Stimulated activated naive CD4-positive, alpha-beta T cell (primary cell): ENCODE measurements around the gene AMPD2.
A peak's percentile ranks its signal among the peaks of the same experiment; 100 is the strongest.

Experiments used
- DNase-seq, 6 experiments: peaks; one replicate each; lab custom pipeline; 2025; lab: John Stamatoyannopoulos, UW

AMPD2 gene

DNA sequence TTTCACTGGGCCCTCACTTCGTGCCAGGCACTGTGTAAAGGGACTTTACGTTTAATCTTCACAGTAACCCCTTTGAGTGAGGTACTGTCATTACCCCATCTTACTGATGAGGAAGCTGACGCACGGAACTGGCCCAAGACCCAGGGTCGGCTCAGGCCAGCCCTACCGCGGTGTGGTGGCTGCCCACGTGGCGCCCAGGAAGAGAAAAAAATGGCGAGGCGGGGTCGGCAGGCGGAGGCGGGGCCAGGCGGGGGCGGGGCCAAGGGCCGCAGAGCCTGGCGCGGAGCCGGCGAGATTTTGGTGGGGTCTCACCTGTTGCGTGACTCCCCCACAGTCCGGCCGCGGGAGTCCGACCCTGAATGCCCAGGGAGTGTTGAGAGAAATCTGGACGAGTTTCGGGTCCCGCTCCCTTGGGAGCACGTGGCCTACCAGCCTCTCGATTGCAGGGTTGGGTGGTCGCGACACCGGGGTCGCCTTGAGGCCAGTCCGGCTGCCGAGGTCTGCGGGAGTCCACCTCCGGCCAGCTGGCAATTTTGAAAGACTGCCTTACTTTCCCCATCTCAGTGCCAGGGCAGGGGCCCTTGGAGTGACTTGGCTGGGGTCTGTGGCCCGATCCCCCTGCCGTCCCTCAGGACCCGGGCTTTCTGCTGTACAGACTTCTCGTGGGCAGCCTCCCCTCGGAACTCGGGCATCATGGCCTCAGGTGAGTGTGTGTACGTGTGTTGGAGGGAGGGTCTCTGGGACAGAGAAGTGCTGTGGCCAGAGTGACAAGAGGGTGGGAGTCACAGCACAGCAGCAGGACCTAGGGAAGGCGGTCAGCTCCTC lies at the start of gene AMPD2, which contains the start of gene GNAT2:
Gene AMPD2 (plus strand): TSS at position 262 of the 825 bp plus-strand sequence. CDS start 1,339 bp downstream, outside the sequence.
Gene GNAT2 (minus strand): TSS at position 41 of the 825 bp plus-strand sequence. CDS start 6,746 bp downstream, outside the sequence.
- DNase-seq = peak; percentile 34 to 65 (median 59)

DNA sequence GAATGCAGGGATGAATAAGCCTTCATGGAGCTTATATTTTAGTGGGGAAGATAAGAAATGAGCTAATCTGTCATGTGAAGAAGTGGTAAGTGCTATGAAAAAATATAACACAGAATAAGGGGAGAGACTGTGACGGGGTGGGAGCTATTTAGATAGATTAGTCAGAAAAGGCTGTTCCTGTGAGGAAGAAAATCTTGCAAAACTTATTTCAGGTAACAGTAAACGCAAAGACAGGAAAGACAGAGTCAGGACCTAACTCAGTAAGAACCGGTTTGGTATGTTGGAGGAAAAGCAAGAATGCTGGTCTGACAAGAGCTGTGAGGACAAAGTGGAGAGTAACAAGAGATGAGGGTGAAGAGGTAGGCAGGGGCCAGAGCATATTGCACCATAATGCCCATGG lies 49.2 kb upstream of the AMPD2 start:
- no peak for DNase-seq

GRCh38 chr1:109573785-109574184 lies 45.9 kb upstream of the AMPD2 start:
- no peak for DNase-seq

- DNase-seq = no peak
These were observed 40.6 kb upstream of the AMPD2 start for GRCh38 chr1:109578947-109579443.

DNA sequence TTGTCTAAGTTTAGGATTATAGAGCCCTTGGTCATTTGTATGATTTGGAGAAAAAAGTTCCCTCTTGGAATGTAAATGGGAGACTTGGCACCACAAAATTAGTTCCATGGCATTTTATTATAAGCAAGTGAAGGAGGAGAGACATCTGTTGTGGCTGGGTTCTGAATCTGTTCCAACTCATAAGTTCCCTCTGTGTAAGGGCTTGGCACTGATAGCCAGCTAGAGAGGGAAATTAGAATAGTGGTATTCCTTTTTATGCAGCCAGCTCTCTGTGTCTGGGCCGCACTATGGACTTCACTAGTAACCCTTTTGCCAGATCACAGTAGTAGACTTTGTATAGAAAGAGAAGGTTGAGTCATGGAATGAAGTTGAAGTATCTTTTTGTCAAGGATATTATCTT lies 40.1 kb upstream of the AMPD2 start:
- no peak for DNase-seq

DNA sequence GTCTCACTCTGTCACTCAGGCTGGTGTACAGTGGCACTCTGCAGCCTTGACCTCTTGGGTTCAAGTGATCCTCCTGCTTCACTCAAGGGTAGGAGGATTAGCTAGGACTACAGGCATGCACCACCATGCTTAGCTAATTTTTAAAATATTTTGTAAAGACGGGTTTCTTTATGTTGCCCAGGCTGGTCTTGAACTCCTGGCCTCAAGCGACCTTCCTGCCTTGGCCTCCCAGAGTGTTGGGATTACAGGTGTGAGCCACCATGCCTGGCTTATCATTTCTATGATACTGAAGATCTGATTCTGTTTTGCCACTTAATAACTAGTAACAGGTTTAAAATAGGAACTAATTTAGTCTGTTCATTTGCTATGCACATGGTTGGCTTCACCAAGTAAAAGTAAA lies 37.6 kb upstream of the AMPD2 start:
- DNase-seq = no peak

- DNase-seq = no peak
These were observed 34.9 kb upstream of the AMPD2 start for GRCh38 chr1:109584766-109585165.

DNA sequence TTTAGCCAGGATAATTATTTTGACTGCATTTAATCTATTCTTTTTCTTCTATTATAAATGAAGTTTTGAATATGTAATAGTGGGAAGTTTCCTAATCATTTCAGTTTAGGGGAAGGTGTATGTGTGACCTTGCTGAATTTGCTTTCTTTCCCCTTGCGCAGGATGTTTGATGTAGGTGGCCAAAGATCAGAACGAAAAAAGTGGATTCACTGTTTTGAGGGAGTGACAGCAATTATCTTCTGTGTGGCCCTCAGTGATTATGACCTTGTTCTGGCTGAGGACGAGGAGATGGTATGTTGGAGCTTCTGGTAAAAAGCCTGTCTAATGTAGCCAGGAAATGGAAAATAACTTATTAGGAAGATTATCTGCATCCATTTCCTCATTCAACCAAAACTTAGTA lies 33.6 kb upstream of the AMPD2 start:
- DNase-seq = no peak

DNA sequence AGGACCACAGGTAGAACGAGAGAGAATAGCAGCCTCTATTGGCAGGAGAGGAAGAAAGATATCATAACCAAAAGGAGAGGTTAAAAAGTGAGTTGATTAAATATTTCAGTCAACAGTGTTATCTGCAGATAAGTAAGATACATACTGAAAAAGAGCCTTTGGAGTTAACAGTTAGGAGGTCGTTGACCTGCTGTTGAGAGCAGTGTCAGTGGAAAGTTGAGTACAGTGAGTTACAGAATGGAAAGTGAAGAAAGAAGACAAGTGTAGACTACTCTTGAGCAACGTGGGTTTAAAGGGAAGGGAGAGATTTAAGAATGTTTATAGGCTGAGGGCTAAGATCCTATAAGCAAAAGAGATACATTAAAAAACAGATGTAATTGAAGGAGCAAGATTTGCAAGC lies 30.5 kb upstream of the AMPD2 start:
- DNase-seq = no peak

GRCh38 chr1:109589679-109590078 lies 30.0 kb upstream of the AMPD2 start:
- DNase-seq = no peak

DNA sequence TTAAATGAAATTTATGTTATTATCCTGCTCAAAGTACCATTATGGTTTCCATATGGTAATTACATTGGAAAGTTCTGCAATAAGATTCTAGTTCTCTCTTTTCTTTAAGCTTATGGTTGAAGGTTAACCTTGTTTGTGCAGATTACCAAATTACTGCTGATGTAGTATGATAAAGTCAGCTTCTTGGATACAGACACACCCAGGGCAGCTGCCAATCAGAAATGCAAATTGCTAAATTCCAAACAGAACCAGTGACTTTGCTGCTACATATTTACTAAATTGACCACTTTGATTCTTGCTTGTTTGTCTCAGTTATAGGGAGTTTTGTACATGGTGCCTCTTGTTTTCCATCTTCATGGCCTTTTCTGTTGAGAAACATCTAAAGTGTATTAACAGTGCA lies 26.7 kb upstream of the AMPD2 start:
- no peak for DNase-seq

GRCh38 chr1:109595531-109595930 lies 24.1 kb upstream of the AMPD2 start:
- DNase-seq = no peak

DNA sequence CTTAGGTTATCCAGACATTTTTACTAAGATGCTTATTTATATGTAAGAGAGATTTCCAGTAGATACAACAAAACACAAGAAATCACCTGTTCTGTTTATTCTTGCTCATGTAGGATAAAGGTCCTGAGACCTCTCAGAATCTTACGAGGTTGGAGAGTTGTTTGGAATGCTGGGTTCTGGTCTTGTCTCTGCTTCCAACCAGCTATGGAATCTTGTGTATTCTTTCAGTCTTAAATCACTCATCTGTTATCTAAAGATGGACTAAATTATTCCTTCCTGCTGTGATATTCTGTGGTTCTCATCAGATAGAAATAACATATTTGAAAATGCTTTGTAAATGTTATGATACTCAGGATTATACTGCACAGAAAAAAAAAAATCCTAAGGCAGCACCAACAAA lies 21.5 kb upstream of the AMPD2 start:
- DNase-seq = no peak

DNA sequence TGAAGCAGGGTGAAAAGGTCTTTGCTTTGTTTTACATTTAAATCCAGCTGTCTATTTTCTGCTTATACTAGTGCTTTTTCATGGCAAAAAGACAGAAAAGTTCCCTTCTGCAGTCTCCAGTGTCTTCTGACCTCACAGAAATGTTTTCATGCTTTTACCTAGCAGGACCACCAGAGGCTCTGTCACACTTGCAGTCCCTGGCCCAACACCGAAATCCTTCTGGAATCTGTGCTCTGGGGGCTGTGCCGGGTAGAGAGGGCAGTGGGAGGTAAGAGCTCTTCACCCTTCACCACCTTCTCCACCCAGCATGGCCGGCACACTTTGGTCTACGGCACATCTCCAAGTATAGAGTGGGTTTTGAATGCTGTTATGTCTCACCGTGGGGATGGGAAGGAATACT lies 21.0 kb upstream of the AMPD2 start:
- DNase-seq = no peak

DNA sequence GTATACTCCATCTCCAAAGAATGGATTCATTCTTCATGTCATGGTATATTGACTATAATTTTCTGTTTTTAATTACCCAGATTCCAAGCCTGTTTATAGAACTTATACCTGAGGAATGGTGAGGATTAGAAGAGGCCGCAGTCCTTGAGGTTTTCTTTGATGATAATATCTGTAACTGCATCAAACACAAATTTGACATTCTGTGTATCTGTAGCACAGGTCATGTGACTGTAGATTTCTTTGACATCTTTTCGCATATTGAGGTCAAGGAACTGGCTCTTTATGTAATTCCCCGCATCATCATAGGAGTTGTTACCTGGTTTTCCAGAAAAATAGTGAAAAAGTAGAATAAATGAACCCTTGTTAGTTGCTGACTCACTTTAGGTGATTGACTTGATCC lies 16.4 kb upstream of the AMPD2 start:
- DNase-seq = no peak

- no peak for DNase-seq
These were observed 14.3 kb upstream of the AMPD2 start for GRCh38 chr1:109605381-109605780.

GRCh38 chr1:109609881-109610280 lies 9.8 kb upstream of the AMPD2 start:
- no peak for DNase-seq

- DNase-seq = no peak
These were observed 8.9 kb upstream of the AMPD2 start for GRCh38 chr1:109610609-109611307.

DNA sequence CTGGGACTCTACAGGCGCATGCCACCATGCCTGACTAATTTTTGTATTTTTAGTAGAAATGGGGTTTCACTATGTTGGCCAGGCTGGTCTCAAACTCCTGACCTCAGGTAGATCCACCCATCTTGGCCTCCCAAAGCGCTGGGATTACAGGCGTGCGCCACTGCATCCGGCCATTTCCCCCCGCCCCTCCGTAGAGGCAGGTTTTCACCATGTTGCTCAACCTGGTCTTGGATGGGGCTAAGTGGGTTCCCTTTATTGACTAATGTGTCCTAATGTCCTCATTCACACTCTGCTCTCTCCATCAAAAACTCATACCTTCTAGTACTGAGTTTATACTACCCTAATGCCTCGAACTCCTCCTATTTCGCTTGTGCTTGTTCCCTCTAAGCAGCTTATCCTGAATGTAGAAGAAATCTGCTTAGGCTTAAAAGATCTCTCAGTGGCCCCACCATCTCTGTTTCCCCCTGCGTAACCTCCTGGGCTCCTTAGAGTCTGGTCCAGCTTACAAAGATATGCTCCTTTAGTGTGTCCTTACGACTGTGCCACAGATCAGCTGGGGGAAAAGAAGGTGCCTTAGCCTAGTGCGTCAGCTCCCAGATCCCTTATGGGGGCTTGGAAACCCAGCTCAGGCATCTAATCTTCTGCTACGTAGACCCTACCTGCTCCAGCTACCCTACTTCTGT lies 8.2 kb upstream of the AMPD2 start:
- DNase-seq = no peak

- no peak for DNase-seq
These were observed 6.1 kb upstream of the AMPD2 start for GRCh38 chr1:109613361-109614147.

DNA sequence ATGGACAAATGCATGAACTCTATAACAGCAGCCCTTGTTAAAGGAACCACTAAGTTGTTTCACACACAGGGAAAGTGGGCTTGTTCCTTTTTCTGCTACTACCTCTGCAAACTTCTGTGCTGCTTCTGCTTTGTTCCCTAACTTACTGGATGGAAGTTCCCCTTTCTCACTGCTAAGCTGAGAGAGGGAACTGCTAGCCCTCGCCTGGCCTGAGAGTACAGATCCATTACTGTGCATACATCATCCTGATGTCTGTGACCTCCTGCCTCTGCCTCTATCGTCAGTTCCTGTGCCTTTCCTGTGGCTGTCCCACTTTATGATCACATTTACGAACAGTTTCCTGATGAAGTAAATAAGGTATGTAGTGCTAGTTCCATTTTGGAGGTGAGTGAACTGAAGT lies 3.8 kb upstream of the AMPD2 start:
- peak in 1 of 6 experiments; percentile 18 for DNase-seq

GRCh38 chr1:109616391-109616790 lies 3.2 kb upstream of the AMPD2 start:
- no peak for DNase-seq
